Colonic mucosa (tissue), 4 donors: ENCODE measurements around the gene ME2. TPM values are rescaled to one million over a fixed set of nuclear protein-coding genes. Genes with fewer than 3 reads are reported as not detected.

Experiments
- DNase-seq: peaks from one replicate; pipeline ENCODE4 v3.0.0-alpha.2; 2020
- H3K27ac ChIP-seq: fragments of 200-600 bp; one replicate; pipeline ENCODE4 v1.8.0; 2021
- H3K27me3 ChIP-seq: fragments of 200-600 bp; one replicate; pipeline ENCODE4 v1.8.0; 2021
- H3K36me3 ChIP-seq: fragments of 200-600 bp; one replicate; pipeline ENCODE4 v1.8.0; 2021
- H3K4me1 ChIP-seq: fragments of 200-600 bp; one replicate; pipeline ENCODE4 v1.8.0; 2021; ENCODE audit warnings: mild to moderate bottlenecking
- H3K4me3 ChIP-seq: fragments of 200-600 bp; one replicate; pipeline ENCODE4 v1.8.0; 2021
- H3K9ac ChIP-seq, 2 donors: one replicate each; pipeline ENCODE4 v1.7.0; 2013; ENCODE audit warnings: control low read depth in 2 of 2, low read depth in 2 of 2, low read length in 2 of 2
- H3K9me3 ChIP-seq: fragments of 200-600 bp; one replicate; pipeline ENCODE4 v1.8.0; 2021
- intact Hi-C: fragments of 100-400 bp; cut with DNase I; formaldehyde crosslinking; loops from one replicate; pipeline ENCODE4 v1.14.1; 2022
- total RNA-seq, 2 donors: library from RNA; stranded (reverse); fragmentation: NEBNext Ultra II Directional in 1 of 2; extraction: Animal tissue kit (Norgen Biotek cat#: 25700) in 1 of 2; gene quantifications; one replicate each; pipeline ENCODE4 v1.2.1, GENCODE V29; 2021
- TF ChIP-seq, protein P1 (sequence below): fragments of 200-600 bp; IDR thresholded peaks from one replicate; pipeline ENCODE4 v1.8.0; 2022; ENCODE audit warnings: antibody characterized with exemption, mild to moderate bottlenecking
- donor health status: healthy.
- donor health status: DM: no; HTN: no; CAD: no.
- donor health status: DM: no; HTN: no; CAD: no.

Gene ME2
- total RNA-seq, 2 donors from 2014 or later = 59.4 to 76.5 TPM

DNA sequence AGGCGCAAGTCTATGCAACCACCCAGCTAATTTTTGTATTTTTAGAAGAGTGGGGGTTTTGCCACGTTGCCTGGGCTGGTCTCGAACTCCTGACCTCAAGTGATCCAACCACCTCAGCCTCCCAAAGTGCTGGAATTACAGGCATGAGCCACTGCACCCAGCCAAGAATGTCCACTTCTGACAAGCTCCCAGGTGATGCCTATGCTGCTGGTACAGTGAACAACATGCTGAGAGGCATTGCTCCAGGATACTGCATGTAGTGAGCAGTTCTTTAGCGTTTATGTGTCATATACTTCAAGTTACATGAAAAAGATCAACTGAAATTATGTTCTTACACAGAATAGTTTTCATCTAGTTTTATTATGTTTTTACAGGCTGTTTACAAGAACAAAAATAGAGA is 71.7 kb downstream of the ME2 start:
- DNase-seq = no peak
- H3K4me3 ChIP-seq = no peak overlapping the region
- intact Hi-C loops = no loop called here
- H3K36me3 ChIP-seq = no peaks in the 10 kb centered on the region
- no peaks in the 10 kb centered on the region for H3K9me3 ChIP-seq
- no peak overlapping the region for H3K27ac ChIP-seq
- no peak overlapping the region for H3K9ac ChIP-seq
- H3K4me1 ChIP-seq = no peaks in the 10 kb centered on the region
- TF ChIP-seq, protein P1, sequence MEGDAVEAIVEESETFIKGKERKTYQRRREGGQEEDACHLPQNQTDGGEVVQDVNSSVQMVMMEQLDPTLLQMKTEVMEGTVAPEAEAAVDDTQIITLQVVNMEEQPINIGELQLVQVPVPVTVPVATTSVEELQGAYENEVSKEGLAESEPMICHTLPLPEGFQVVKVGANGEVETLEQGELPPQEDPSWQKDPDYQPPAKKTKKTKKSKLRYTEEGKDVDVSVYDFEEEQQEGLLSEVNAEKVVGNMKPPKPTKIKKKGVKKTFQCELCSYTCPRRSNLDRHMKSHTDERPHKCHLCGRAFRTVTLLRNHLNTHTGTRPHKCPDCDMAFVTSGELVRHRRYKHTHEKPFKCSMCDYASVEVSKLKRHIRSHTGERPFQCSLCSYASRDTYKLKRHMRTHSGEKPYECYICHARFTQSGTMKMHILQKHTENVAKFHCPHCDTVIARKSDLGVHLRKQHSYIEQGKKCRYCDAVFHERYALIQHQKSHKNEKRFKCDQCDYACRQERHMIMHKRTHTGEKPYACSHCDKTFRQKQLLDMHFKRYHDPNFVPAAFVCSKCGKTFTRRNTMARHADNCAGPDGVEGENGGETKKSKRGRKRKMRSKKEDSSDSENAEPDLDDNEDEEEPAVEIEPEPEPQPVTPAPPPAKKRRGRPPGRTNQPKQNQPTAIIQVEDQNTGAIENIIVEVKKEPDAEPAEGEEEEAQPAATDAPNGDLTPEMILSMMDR = no peak
- no peaks in the 10 kb centered on the region for H3K27me3 ChIP-seq

DNA sequence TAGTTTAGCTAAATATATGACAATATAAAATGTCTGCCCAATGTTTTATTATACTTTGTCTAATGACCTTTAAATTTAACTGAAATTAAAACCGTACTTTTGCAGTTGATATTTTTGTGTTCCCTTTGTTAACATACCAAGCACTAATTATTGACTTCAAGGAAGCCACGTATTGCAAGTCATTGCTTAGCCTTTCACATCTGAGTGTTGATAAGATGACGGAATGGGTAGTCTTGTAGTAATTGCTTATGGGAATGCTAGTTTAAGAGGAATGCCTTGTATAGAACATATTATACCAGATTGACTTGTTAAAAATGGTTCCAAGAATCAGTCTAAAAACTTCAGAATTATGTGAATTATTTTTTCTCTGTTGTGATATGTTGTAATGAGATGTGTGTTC is 74.9 kb downstream of the ME2 start:
- intact Hi-C loops = no loop called here
- H3K4me3 ChIP-seq = no peak overlapping the region
- no peaks in the 10 kb centered on the region for H3K9me3 ChIP-seq
- TF ChIP-seq, protein P1 = no peak
- no peaks in the 10 kb centered on the region for H3K27me3 ChIP-seq
- no peak overlapping the region for H3K27ac ChIP-seq
- no peak overlapping the region for H3K9ac ChIP-seq
- no peaks in the 10 kb centered on the region for H3K36me3 ChIP-seq
- DNase-seq = no peak
- no peaks in the 10 kb centered on the region for H3K4me1 ChIP-seq

DNA sequence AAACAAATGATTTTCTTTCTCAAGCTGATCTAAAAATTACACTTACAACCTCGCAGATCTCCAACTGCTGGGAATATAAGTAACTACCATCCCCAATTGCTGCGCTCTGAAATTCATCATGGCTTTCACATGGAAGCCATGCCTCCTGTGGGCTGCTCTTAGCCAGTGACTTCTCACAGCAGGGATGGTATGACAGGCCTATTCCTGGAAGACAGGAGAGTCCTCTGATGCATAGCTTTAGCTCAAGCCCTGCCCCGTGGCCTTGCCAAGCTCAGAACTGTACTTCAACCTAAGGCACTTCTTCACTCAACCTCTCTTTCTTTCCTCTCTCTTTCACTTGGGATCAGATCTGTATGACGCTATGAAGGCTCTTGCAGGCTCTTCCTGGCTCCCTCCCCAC is 76.3 kb downstream of the ME2 start:
- H3K27ac ChIP-seq = no peak overlapping the region
- H3K9ac ChIP-seq = no peak overlapping the region
- H3K4me3 ChIP-seq = no peak overlapping the region
- intact Hi-C loops = no loop called here
- no peaks in the 10 kb centered on the region for H3K4me1 ChIP-seq
- TF ChIP-seq, protein P1 = no peak
- H3K27me3 ChIP-seq = no peaks in the 10 kb centered on the region
- H3K36me3 ChIP-seq = no peaks in the 10 kb centered on the region
- H3K9me3 ChIP-seq = no peaks in the 10 kb centered on the region
- DNase-seq = no peak

DNA sequence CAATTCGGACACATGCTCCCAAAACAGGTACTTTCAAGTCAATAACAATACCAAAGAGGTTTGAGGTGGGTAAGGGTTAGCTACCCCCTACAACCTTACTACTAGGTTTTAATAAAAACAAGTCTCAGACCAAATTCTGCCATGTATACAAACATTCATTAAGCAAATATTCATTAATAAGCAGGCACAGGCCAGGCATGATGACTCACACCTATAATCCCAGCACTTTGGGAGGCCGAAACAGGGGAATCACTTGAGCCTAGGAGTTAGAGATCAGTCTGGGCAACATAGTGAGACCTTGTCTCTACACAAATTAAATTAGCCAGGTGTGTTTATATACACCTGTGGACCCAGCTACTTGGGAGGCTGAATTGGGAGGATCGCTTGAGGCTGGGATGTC is 77.2 kb downstream of the ME2 start:
- Histone ChIP-seq H3K36me3 (no peaks in the 10 kb centered on the region), H3K9me3 (no peaks in the 10 kb centered on the region), H3K9ac (no peak overlapping the region), H3K27ac (no peak overlapping the region), H3K4me3 (no peak overlapping the region), H3K4me1 (no peaks in the 10 kb centered on the region), H3K27me3 (no peaks in the 10 kb centered on the region)
- no peak for DNase-seq
- intact Hi-C loops = no loop called here
- TF ChIP-seq, protein P1 = no peak

DNA sequence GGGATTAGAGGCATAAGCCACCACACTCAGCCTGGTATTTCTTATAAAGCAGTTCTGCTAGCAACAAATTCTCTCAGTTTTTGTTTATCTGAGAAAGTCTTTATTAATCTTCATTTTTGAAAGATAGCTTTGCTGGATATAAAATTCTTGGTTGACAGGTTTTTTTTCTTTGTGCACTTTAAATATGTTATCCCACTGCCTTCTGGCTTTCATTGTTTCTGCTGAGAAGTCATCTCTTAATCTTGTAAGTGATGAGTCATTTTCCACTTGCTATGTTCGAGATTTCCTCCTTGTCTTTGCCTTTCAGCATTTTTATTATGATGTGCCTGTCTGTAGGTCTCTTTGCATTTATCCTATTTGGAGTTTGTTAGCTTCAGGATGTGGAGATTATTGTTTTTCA is 83.1 kb downstream of the ME2 start:
- DNase-seq = no peak
- Histone ChIP-seq H3K4me1 (no peaks in the 10 kb centered on the region), H3K9me3 (no peaks in the 10 kb centered on the region), H3K27ac (no peak overlapping the region), H3K27me3 (no peaks in the 10 kb centered on the region), H3K36me3 (no peaks in the 10 kb centered on the region), H3K4me3 (no peak overlapping the region), H3K9ac (no peak overlapping the region)
- TF ChIP-seq, protein P1 = no peak
- intact Hi-C loops = no loop called here
